Duodenal mucosa (tissue), 2 donors: ENCODE data around the gene ZYG11B.
A peak's percentile ranks its signal among the peaks of the same experiment; 100 is the strongest.
"Not testable (repeated sequence)": the region's sequence is repeated elsewhere in the genome, so short reads cannot be mapped to it uniquely, and the experiment has no call there.

Experiments
- H3K27ac ChIP-seq: one replicate; pipeline ENCODE4 v1.7.0; 2013; ENCODE audit warnings: low read depth, low read length
- H3K27me3 ChIP-seq, 2 donors: one replicate each; pipeline ENCODE4 v1.7.0; 2013; ENCODE audit warnings: low read length in 2 of 2, control low read depth in 1 of 2; ENCODE audit not compliant: insufficient read depth in 2 of 2, control insufficient read depth in 1 of 2
- H3K36me3 ChIP-seq, 2 donors: one replicate each; pipeline ENCODE4 v1.7.0; 2013; ENCODE audit warnings: low read length in 2 of 2, control low read depth in 1 of 2; ENCODE audit not compliant: insufficient read depth in 2 of 2, control insufficient read depth in 1 of 2
- H3K4me1 ChIP-seq, 2 donors: one replicate each; pipeline ENCODE4 v1.7.0; 2013; ENCODE audit warnings: low read length in 2 of 2, control low read depth in 1 of 2; ENCODE audit not compliant: insufficient read depth in 2 of 2, control insufficient read depth in 1 of 2
- H3K4me3 ChIP-seq, 2 donors: one replicate each; pipeline ENCODE4 v1.7.0; 2013; ENCODE audit warnings: low read length in 2 of 2, low read depth in 1 of 2
- H3K9ac ChIP-seq, 2 donors: one replicate each; pipeline ENCODE4 v1.7.0; 2013; ENCODE audit warnings: low read length in 2 of 2, low read depth in 1 of 2
- H3K9me3 ChIP-seq, 2 donors: one replicate each; pipeline ENCODE4 v1.7.0; 2013; ENCODE audit warnings: low read length in 2 of 2, control low read depth in 1 of 2; ENCODE audit not compliant: control insufficient read depth in 1 of 2

Gene ZYG11B

GRCh38 chr1:52691821-52692220 is 34.4 kb upstream of the ZYG11B start:
- Histone ChIP-seq H3K4me1 (no peaks in the 10 kb centered on the region), H3K36me3 (peaks cover 23 to 32% of the 10 kb centered on the region in 2 donors), H3K9ac (no peak overlapping the region)

GRCh38 chr1:52692697-52693096 is 33.6 kb upstream of the ZYG11B start:
- no peak overlapping the region for H3K9ac ChIP-seq
- H3K36me3 ChIP-seq, result peaks cover 15 to 24% of the 10 kb centered on the region in 2 donors
- H3K4me1 ChIP-seq, result no peaks in the 10 kb centered on the region
- H3K9me3 ChIP-seq, result no peaks in the 10 kb centered on the region
- H3K4me3 ChIP-seq, result no peak overlapping the region
- no peak overlapping the region for H3K27ac ChIP-seq
- no peaks in the 10 kb centered on the region for H3K27me3 ChIP-seq

More at GRCh38 chr1:52691821-52692220, 34.4 kb upstream of the ZYG11B start:
- Histone ChIP-seq H3K27ac (no peak overlapping the region), H3K9me3 (no peaks in the 10 kb centered on the region), H3K4me3 (no peak overlapping the region), H3K27me3 (no peaks in the 10 kb centered on the region)

DNA sequence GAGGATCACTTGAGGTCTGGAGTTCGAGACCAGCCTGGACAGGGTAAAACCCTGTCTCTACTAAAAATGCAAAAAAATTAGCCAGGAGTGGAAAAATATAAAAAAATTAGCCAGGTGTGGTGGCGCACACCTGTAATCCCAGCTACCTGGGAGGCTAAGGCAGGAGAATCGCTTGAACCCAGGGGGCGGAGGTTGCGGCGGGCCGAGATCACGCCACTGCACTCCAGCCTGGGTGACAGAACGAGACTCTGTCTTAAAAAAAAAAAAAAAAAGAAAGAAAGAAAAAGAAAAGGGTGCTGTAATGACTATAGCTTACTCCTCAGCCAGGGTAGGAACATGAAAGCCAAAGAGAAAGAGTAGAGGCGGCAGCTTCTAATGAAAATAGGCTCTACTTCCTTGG is 32.9 kb upstream of the ZYG11B start:
- H3K27ac ChIP-seq, H3K27me3 ChIP-seq, H3K4me3 ChIP-seq, H3K4me1 ChIP-seq, H3K9me3 ChIP-seq, H3K9ac ChIP-seq: not testable (repeated sequence)
- H3K36me3 ChIP-seq, result peaks cover 12 to 20% of the 10 kb centered on the region in 2 donors

DNA sequence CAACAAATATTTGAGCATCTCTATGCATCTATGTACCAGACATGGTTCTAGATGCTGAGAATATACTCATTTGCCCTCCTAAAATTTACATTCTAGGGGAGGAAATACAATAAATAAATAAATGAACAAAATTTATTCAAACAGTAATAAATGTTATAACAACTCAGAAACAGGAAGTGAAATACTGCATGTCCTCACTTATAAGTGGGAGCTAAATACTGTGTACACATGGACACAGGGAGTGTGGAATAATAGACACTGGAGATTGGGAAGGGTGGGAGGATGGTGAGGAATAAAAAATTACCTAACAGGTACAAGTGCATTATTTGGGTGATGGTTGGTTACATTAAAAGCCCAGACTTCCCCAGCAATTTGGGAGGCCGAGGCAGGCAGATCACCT is 32.4 kb upstream of the ZYG11B start:
- Histone ChIP-seq H3K9ac (no peak overlapping the region), H3K27ac (no peak overlapping the region), H3K4me3 (no peak overlapping the region), H3K9me3 (no peaks in the 10 kb centered on the region), H3K27me3 (no peaks in the 10 kb centered on the region), H3K4me1 (peaks cover 5 to 6% of the 10 kb centered on the region in 2 donors), H3K36me3 (peaks cover 12 to 20% of the 10 kb centered on the region in 2 donors)

DNA sequence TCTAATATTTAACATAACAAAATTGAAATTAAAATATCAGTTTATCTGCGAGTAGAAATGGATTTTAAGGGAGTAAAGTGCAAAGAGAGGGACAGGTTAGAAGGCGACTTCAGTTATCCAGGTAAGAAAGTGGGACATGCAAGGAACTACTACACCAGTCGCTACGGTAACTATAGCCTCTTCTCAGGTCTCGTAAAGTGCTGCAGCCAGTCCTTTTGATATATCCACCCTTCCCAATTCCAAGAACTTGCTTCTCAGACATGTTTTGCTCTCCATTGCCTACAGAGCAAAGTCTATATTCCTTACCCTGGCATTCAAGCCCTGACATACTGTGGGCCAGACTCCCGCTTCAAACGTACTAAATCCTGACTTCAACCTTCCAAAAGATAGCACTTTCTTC is 30.6 kb upstream of the ZYG11B start:
- peaks cover 5 to 9% of the 10 kb centered on the region in 2 donors for H3K4me1 ChIP-seq
- H3K9ac ChIP-seq, result no peak overlapping the region
- no peaks in the 10 kb centered on the region for H3K9me3 ChIP-seq

DNA sequence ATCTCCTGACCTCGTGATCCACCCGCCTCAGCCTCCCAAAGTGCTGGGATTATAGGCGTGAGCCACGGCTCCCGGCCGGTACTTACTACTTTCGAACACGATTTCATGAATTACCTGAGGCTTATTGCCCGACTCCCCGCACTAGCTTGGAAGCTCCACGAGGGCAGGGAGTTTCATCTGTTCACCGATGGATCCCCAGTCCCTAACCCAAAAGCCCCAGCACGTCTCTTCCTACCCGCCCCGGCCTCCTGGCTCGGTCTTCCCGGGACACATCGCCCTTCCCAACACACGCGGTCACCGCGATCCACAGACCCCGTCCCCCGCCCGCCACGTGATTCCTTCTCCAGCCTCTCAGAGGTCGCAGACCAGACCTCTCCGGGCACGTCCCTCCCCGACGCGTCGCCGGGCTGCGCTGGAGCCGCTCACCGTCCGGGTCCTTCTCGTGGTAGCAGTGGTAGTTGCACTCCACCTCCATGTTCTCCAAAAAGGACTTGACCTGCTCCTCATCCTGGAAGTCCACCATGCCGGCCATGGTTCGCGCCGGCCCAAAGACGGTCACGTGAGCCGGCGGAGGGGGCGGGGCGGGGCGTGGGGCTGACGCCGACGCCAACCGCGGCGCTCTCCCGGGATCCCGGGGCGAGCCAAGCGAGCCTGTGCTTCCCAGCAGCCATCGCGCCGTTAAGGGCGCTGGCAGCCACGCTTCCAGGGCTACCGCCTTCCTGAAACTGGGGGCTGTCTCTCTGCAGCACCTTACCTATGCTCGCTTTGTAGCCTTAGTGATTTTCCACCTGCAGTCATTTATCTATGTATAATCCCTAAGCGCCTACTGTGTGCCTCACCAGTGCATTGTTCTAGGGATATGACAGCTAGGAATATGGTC is 28.2 kb upstream of the ZYG11B start, which contains the start of gene COA7:
COA7 (minus strand) TSS at position 553 of the 880 bp plus-strand sequence; CDS start at position 532, 21 bp downstream.
- peak within 1 kb of the TSS; percentile 59 to 85 for H3K9ac ChIP-seq
- H3K27ac ChIP-seq, result peak within 1 kb of the TSS; percentile 90
- peak within 1 kb of the TSS; percentile 82 to 97 for H3K4me3 ChIP-seq
- peaks cover 5 to 9% of the 10 kb centered on the region in 2 donors for H3K4me1 ChIP-seq
- H3K9me3 ChIP-seq, result no peaks in the 10 kb centered on the region
- no peaks in the 10 kb centered on the region for H3K27me3 ChIP-seq
- peaks cover 0 to under 1% of the 10 kb centered on the region in 2 donors for H3K36me3 ChIP-seq

More for the DNA sequence above, 30.6 kb upstream of the ZYG11B start:
- Histone ChIP-seq H3K27me3 (no peaks in the 10 kb centered on the region), H3K4me3 (no peak overlapping the region), H3K36me3 (peaks cover 12 to 20% of the 10 kb centered on the region in 2 donors), H3K27ac (no peak overlapping the region)

GRCh38 chr1:52702886-52703787 is 23.1 kb upstream of the ZYG11B start:
- H3K9me3 ChIP-seq, result no peaks in the 10 kb centered on the region

DNA sequence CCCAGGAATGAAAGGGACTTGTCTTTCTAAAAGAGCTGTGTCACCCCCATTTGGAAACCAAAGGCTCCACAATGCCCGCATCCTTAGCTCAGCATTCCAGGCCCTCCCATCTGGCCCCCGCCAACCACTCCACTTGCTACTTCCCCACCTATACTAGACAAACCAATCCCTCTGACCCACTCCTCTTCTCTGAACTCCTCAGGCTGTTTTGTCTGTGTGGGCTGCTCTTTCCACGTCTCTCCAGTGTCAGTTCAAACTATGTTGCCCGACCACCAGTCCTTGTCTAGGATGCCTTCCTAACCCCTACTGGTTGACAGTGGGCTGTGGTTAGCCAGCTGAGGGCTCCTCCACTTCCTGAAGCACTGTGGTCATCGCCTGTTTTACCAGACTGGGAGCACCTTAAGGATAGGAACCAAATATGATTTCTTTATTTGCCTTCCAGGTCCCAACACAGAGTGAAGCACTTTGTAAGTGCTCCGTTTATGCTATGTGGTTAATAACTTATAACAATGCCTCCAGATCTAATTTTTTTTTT is 20.1 kb upstream of the ZYG11B start:
- Histone ChIP-seq H3K36me3 (no peaks in the 10 kb centered on the region), H3K27me3 (no peaks in the 10 kb centered on the region), H3K9me3 (no peaks in the 10 kb centered on the region), H3K9ac (no peak overlapping the region), H3K27ac (no peak overlapping the region), H3K4me1 (peaks cover 10 to 13% of the 10 kb centered on the region in 2 donors), H3K4me3 (no peak overlapping the region)

More at GRCh38 chr1:52702886-52703787, 23.1 kb upstream of the ZYG11B start:
- Histone ChIP-seq H3K27me3 (no peaks in the 10 kb centered on the region), H3K4me3 (peak overlapping the region; percentile 65 to 85), H3K9ac (peak overlapping the region; percentile 69 to 80), H3K4me1 (peaks cover 12 to 23% of the 10 kb centered on the region in 2 donors), H3K36me3 (no peaks in the 10 kb centered on the region), H3K27ac (peak overlapping the region; percentile 72)

DNA sequence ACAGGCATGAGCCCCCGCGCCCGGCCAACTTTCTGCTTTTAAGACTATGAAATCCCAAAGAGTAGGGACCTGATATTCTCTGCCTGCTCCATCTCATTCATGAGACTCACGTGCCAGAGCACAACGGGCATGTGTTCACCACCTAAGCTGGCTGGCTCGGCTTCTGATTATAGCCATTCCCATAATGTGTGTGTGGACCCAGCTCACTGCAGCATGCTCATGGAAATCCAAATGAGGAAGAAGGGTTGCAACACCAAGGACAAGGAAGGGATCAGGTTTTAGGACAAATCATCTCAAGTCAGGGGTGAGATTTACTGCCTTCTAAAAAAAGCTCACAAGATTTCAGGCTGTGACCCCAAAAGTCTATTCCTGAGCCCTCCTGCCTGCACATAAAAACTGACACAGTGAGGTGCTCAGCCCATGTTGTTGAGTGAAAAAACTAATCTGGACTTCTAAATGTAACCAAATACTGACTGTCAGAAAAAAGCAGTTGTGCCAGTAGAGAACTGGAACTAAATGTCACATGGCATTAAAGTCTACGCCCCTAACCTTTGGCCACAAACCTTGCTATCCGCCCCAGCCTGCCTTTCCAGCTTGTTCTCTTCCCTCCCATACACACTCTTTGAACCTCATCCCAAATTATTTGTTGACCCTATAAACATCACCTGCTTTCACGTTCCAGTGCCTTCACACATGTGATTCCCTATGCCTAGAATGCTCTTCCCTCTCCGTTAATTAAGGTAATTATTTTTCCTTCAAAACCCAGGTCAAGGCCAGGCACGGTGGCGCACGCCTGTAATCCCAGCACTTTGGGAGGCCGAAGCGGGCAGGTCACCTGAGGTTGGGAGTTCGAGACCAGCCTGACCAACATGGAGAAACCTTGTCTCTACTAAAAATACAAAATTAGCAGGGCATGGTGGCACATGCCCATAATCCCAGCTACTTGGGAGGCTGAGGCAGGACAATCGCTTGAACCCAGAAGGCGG is 19.0 kb upstream of the ZYG11B start:
- peak overlapping the region; percentile 17 to 40 for H3K4me3 ChIP-seq
- H3K9me3 ChIP-seq, result no peaks in the 10 kb centered on the region
- H3K27me3 ChIP-seq, result no peaks in the 10 kb centered on the region
- no peak overlapping the region for H3K27ac ChIP-seq
- no peaks in the 10 kb centered on the region for H3K36me3 ChIP-seq
- peaks cover 10 to 13% of the 10 kb centered on the region in 2 donors for H3K4me1 ChIP-seq
- H3K9ac ChIP-seq, result peak overlapping the region; percentile 15 to 48
